ENCODE data around the gene KRT28.
A peak's percentile ranks its signal among the peaks of the same experiment; 100 is the strongest.

KRT28 gene

DNA sequence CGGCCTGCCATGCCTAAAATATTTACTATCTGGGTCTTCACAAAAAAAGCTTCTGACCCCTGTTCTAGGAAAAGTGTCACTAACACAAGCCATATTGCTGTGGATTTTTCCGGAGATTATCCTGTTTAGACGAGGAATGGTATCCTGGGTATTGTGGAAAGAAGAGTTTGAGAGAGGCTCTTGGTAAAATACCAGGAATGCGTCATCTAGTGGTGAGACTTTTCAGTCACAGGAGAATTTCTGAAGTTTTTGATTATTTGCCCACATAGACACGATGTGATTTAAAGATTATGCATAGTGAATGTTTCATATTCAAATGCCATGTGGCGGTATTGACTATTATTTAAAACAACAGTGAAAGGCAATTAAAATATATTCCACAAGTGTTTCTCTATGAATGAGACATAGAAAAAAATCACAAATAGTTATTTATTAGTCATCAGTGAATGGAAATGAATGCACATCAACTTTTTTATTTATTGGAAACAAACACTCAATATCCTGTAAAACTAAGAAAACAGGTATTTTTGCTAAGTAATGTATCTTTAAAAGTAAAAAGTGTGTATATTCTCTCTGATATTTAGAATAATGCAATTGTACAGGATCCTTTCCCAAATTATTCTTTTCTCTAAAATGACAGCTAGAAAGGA, 7.8 kb downstream of the KRT28 start:
- TF ChIP-seq, protein P1, sequence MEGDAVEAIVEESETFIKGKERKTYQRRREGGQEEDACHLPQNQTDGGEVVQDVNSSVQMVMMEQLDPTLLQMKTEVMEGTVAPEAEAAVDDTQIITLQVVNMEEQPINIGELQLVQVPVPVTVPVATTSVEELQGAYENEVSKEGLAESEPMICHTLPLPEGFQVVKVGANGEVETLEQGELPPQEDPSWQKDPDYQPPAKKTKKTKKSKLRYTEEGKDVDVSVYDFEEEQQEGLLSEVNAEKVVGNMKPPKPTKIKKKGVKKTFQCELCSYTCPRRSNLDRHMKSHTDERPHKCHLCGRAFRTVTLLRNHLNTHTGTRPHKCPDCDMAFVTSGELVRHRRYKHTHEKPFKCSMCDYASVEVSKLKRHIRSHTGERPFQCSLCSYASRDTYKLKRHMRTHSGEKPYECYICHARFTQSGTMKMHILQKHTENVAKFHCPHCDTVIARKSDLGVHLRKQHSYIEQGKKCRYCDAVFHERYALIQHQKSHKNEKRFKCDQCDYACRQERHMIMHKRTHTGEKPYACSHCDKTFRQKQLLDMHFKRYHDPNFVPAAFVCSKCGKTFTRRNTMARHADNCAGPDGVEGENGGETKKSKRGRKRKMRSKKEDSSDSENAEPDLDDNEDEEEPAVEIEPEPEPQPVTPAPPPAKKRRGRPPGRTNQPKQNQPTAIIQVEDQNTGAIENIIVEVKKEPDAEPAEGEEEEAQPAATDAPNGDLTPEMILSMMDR (IDR thresholded peaks at IDR 0.05; ENCODE audit: poor library complexity, severe bottlenecking), result peak; percentile 75
- Histone ChIP-seq H3K4me1 (ENCODE audit: insufficient read depth, poor library complexity, severe bottlenecking) (no peaks in the 10 kb centered on the region), H3K27me3 (ENCODE audit: insufficient read depth, poor library complexity, severe bottlenecking) (no peaks in the 10 kb centered on the region), H3K4me3 (ENCODE audit: severe bottlenecking) (no peak overlapping the region), H3K9me3 (ENCODE audit: severe bottlenecking) (no peaks in the 10 kb centered on the region), H3K27ac (ENCODE audit: poor library complexity, severe bottlenecking) (no peak overlapping the region), H3K36me3 (ENCODE audit: low read depth) (no peaks in the 10 kb centered on the region)
- DNase-seq (ENCODE audit: low spot score), result no peak
- no peak for ATAC-seq (ENCODE audit: low read depth)

DNA sequence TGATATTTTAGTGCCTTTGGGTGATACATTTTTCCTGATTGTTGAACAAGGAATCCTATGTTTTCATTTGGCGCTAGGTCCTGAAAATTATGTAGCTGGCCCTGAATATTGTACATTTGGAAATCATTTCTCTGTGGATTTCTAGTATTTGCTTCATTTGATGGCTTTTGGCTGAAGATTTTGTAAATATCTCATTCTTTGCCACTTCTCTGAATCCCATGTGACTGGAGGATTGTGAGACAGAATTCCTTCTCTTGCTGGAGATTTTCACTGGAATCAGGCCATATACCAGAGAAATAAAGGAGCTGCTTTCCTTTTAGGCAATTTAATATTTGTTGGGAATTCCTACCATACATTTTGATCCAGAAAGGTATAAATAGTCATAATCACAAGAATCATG, 8.6 kb downstream of the KRT28 start:
- no peak overlapping the region for H3K27ac ChIP-seq (ENCODE audit: poor library complexity, severe bottlenecking)
- no peaks in the 10 kb centered on the region for H3K9me3 ChIP-seq (ENCODE audit: severe bottlenecking)
- H3K27me3 ChIP-seq (ENCODE audit: insufficient read depth, poor library complexity, severe bottlenecking), result no peaks in the 10 kb centered on the region
- H3K36me3 ChIP-seq (ENCODE audit: low read depth), result no peaks in the 10 kb centered on the region
- TF ChIP-seq, protein P1 (IDR thresholded peaks at IDR 0.05; ENCODE audit: poor library complexity, severe bottlenecking), result no peak
- ATAC-seq (ENCODE audit: low read depth) (no peak), DNase-seq (ENCODE audit: low spot score) (no peak)
- H3K4me1 ChIP-seq (ENCODE audit: insufficient read depth, poor library complexity, severe bottlenecking), result no peaks in the 10 kb centered on the region
- H3K4me3 ChIP-seq (ENCODE audit: severe bottlenecking), result no peak overlapping the region

DNA sequence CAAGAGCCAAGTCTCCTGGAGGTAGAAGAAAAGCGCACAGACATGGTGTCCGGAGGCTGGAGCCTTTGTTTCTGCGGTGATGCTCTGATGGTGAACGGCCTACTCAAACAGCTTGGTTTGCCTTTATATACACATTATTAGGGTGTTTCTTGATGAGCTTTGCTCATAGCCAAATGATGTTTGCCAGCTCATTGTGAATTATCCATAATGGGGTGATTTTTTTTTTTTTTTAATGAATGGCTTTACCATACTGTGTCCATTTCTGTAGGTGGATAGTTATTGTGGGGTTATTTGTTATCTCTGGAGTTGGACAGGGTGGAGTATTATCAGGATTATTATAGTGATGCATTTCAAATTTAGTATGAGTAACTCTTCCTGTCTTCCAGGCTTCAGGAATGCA, 17.3 kb downstream of the KRT28 start, which contains the start of gene KRT27:
TSS of gene KRT27 (minus strand) at position 101 of the 400 bp plus-strand sequence. CDS start at position 44, 57 bp downstream.
- TF ChIP-seq, protein P1 (IDR thresholded peaks at IDR 0.05; ENCODE audit: poor library complexity, severe bottlenecking), result no peak
- no peak for DNase-seq (ENCODE audit: low spot score)
- H3K4me3 ChIP-seq (ENCODE audit: severe bottlenecking), result no peak within 1 kb of the TSS
- H3K27ac ChIP-seq (ENCODE audit: poor library complexity, severe bottlenecking), result no peak within 1 kb of the TSS
- H3K36me3 ChIP-seq (ENCODE audit: low read depth), result no peaks in the 10 kb centered on the region
- no peak for ATAC-seq (ENCODE audit: low read depth)
- no peaks in the 10 kb centered on the region for H3K9me3 ChIP-seq (ENCODE audit: severe bottlenecking)
- H3K27me3 ChIP-seq (ENCODE audit: insufficient read depth, poor library complexity, severe bottlenecking), result peaks cover 5% of the 10 kb centered on the region
- H3K4me1 ChIP-seq (ENCODE audit: insufficient read depth, poor library complexity, severe bottlenecking), result no peaks in the 10 kb centered on the region

DNA sequence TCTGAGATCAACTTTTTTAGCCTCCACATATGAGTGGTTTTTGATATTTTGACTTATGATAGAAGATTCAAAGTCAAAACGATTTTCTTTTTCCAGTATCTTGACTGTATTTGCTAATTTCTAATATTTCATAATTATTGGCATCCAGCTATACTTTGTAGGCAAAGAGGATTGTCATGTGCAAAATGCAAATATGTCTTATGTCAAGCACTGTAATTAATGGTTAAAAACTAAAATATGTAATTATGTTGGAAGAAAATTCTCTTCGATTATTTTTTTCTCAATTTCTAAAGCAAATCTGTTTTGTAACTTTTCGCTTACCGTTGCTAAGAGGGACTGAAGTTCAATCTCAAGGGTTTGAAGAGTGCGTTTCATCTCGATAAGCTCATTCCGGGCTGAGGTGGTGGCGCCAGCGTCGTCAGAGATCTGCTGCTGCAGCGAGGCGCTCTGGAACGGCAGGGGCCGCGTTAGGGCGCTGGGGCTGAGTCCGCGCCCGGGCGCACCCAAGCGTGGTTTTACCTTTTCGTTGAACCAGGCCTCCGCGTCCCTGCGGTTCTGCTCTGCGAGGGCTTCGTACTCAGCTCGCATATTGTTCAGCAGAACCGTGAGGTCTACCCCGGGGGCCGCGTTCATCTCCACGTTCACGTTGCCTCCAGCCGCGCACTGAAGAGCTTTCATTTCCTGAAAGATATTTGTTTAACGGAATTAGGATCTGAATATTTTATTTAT, 20.4 kb downstream of the KRT28 start:
- H3K36me3 ChIP-seq (ENCODE audit: low read depth), result no peaks in the 10 kb centered on the region
- no peaks in the 10 kb centered on the region for H3K9me3 ChIP-seq (ENCODE audit: severe bottlenecking)
- no peak overlapping the region for H3K4me3 ChIP-seq (ENCODE audit: severe bottlenecking)
- TF ChIP-seq, protein P1 (IDR thresholded peaks at IDR 0.05; ENCODE audit: poor library complexity, severe bottlenecking), result no peak
- H3K4me1 ChIP-seq (ENCODE audit: insufficient read depth, poor library complexity, severe bottlenecking), result no peaks in the 10 kb centered on the region
- H3K27me3 ChIP-seq (ENCODE audit: insufficient read depth, poor library complexity, severe bottlenecking), result peaks cover 5% of the 10 kb centered on the region
- H3K27ac ChIP-seq (ENCODE audit: poor library complexity, severe bottlenecking), result no peak overlapping the region
- DNase-seq (ENCODE audit: low spot score), result no peak
- ATAC-seq (ENCODE audit: low read depth), result no peak

DNA sequence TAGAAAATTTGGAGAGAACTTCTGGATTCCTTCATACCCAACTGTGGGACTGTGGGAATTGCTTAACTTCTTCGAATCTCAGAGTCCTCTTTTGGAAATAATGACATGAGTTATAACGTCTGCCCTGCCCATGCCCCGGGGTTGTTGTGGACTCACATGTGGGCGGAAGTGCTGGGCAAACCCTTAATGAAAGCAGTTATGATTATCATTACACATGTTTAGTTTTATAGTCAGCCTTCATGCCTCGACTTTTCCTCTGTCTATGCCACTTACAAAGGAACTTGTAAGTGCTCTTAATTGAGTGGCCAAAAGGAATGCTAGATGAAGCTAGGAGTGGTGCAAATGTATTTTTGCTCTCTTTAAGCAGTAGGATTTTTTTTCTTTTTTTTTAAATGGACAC, 21.3 kb downstream of the KRT28 start:
- DNase-seq (ENCODE audit: low spot score) (no peak), ATAC-seq (ENCODE audit: low read depth) (no peak)
- TF ChIP-seq, protein P1 (IDR thresholded peaks at IDR 0.05; ENCODE audit: poor library complexity, severe bottlenecking), result no peak
- no peaks in the 10 kb centered on the region for H3K4me1 ChIP-seq (ENCODE audit: insufficient read depth, poor library complexity, severe bottlenecking)
- H3K27ac ChIP-seq (ENCODE audit: poor library complexity, severe bottlenecking), result no peak overlapping the region
- no peak overlapping the region for H3K4me3 ChIP-seq (ENCODE audit: severe bottlenecking)
- H3K27me3 ChIP-seq (ENCODE audit: insufficient read depth, poor library complexity, severe bottlenecking), result peaks cover 13% of the 10 kb centered on the region
- no peaks in the 10 kb centered on the region for H3K36me3 ChIP-seq (ENCODE audit: low read depth)
- no peaks in the 10 kb centered on the region for H3K9me3 ChIP-seq (ENCODE audit: severe bottlenecking)
